Epidermal melanocyte (primary cell): ENCODE measurements around the gene FAM209A.
"Not testable (repeated sequence)": the region's sequence is repeated elsewhere in the genome, so short reads cannot be mapped to it uniquely, and the experiment has no call there.

Experiments
- DNase-seq: peaks from one replicate; pipeline ENCODE4 v3.0.0; 2011; ENCODE audit warnings: low spot score; ENCODE audit not compliant: insufficient read length

The FAM209A gene, protein sequence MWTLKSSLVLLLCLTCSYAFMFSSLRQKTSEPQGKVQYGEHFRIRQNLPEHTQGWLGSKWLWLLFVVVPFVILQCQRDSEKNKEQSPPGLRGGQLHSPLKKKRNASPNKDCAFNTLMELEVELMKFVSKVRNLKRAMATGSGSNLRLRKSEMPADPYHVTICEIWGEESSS

DNA sequence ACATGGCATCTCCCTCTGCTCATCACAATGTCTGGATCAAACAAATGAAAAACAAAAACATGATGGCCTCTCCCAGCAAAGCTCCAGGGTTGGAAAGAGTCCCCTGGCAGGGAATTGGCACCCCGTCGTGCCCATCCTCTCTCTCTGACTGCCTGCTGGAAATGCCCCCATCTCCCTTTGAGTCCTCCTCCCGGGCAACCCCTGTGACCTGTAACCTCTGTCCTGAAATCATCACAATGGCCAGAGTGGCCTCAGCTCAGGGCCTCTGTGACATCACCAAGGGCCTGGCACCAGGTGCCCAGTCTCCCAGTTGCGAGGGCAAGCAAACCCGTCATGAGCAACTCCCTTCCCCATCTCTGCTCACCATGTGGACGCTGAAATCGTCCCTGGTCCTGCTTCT lies at the start of gene FAM209A:
Gene FAM209A, plus strand, starts transcription at position 301 of the 400 bp plus-strand sequence. Its CDS starts 65 bp downstream, at position 366.
- not testable (repeated sequence) for DNase-seq

DNA sequence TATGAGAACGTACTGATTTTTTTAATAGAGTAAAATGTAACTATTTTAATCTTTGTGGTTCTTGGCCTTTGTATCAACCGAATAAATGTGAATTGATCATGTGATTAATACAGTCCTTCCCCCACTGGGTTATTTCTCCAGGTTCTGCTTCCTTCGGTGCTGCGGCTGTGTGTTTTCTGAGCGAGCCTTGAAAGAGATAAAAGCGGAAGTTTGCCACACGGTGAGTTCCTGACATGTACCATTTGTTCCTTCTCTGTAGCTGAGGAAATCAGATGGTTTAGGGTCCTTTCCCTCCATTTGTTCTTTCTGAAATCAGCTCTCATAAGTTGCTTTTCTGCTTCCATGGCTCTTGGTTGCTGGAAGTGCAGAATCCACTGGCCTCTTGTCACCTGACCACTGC lies 40.6 kb upstream of the FAM209A start:
- DNase-seq: no peak

DNA sequence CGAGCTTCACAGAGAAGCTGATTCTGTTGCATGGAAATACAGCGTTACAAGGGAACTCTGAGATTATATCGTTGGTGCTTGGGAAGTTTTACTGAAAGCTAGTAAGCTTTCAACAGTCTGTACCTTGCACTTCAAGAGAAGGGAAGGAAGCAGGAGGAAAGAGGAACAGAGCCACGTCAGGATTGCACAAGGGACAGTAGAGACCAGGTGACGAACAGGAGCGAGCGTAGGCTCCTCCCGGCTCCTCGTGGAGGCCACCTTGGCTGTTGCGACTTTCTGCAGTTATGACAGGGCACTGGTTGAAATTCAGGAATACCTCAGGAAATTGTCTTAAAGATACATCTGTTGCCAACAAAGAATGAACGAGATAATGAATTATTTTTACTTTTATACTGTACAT lies 37.3 kb upstream of the FAM209A start:
- no peak for DNase-seq

DNA sequence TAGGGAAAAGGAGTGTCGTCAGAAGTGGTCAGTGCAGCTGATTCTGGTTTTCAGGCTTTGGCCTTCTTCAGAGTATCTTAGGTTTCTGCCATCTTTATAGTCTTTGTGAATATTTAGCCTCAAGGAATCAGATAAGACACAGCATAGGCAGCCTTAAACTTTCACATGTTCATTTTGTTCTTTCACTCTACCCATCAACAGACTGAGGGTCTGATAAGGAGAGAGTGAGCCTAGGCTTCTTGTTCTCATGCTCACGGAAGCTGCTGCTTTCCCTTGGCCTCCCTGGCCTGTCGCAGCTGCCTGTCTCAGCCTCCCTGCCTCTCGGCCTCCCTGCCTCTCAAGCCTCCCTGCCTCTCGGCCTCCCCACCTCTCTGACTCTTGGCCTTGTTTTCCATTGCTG lies 36.0 kb upstream of the FAM209A start:
- no peak for DNase-seq

DNA sequence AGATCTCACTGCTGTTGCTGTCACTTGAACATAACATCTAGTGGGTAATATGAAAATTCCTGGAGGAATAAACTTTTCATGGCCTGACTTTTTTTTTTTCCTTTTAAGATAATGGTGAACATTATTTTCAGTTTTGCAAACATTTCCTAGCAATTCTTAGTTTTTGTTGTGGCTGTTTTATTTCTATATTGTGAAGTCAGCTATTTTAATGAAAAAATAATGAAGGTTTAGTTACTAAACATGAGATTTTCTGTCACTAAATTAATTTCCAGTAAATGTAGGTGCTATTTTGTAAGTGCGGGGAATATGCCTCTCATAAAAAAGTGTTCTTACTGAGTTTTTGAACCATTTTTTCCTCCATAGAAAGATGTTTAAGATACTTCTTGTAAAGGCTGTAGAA lies 23.4 kb upstream of the FAM209A start:
- no peak for DNase-seq

DNA sequence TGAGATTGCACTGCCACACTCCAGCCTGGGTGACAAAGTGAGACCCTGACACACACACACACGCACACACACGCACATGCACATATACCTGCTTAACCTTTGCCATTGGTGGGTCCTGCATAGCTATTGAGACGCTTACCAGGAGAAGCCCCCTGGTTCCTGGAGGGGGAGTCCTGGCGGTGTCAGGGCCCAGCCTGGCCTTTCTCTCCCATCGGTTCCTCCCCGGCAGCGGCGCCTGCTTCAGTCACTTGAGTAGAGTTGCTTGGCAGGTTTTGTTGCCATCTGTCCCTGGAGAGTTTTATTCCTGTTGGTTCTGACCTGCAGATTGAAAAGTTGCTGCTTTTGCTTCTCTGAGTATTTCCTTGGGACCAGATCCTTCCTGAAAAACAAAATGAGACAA lies 20.6 kb upstream of the FAM209A start:
- no peak for DNase-seq

DNA sequence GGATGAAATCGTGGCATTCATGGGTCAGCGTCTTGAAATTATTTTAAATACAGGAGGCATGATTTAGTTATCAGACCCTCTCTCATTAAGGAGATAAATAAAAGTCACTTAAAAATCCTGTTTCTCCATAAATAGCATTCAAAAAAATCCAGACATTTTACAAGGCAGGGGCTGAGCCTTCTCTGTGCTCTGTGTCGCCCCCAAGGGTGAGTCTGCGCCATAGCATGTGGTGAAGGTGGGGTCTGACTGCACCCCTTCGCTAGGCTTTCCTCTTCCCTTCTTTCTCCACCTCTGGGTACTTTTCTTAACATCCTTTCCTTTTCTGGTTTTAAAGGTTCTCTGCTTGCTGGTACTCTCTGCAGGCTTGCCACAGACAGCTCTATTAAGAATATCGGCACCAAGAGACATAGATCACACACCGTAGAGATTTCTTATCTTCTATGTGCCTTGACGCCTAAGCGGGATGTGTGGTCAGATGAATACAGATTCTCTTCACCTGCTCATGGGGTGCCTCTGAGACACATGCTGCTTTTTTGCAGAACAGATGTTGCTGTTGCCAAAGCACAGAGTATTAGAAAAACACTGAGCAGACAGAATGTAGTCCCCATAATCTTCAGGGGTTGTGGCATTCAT lies 20.1 kb upstream of the FAM209A start:
- DNase-seq: no peak

DNA sequence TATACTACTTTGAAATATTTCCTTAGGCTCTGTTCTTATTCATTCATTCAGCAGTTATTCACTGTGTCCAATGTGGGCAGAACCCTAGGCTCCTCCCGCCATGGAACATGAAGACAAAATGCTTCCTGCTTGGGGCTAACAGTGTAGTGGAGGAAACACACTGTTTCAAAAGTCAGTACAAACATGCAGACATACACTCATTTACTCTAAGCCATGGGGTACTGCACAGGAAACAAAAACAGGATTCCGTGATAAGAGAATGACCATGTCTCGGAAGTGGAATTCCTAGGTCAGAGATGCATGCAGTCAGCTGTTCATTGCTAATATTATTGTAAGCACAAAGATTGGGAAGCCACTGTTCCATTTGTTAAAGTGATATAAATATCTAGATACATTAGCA lies 18.4 kb upstream of the FAM209A start:
- DNase-seq: peak; percentile 30

DNA sequence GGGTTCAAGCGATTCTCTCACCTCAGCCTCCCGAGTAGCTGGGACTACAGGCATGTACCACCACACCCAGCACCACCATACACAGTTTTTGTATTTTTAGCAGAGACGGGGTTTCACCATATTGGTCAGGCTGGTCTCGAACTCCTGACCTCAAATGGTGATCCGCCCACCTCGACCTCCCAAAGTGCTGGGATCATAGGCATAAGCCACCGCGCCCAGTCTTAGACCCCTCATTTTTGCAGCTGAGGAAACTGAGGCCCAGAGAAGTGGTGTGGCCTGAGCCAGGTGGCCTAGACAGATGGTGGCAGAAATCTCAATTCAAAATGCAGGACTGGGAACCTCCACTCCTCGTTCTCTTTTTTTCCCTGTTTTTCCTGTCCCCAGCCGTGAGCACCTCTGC lies 12.6 kb upstream of the FAM209A start:
- no peak for DNase-seq

DNA sequence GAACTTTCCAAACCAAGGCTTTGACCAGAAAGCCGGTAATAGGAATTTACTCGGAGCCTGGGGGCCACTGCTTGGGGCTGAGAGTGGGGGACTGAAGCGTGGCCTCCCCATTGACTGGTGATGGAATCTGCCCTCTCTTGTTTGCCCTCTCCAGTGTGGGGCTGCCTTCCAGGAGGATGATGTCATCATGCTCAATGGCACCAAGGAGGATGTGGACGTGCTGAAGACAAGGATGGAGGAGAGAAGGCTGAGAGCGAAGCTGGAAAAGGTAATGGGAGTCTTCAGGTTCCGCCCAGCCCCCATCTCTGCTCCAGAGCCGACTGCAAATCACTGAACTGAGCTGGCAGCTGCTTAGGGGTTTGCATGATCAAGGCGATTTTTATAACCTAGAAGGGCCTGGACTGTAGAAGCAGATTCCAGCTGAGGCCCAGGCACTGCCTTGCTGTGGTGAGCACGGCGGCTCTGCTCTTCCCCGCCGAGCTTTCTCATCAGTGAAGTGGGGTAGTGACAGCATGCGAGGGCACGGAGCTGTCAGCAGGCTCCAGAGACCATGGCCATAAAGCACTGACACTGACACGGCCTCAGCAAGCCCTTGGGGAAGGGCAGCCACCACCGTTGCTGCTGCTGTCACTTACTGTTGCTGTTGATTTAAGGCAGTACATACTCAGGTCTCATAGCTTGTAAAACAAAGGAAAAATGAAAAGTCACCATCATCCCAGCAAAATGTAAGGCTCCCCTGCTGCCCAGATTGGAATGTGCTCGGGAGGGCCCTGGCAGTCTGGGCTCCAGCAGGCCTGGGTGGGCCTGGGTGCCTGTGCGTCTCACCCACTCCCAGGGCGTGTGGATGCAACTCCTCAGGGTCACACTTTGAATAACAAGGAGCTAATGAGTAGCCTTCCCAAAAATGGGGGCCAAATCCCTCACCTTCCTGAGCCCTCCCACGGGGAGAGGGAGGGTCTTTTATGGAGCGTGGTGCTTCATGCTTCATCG lies 11.1 kb upstream of the FAM209A start:
- DNase-seq: no peak

DNA sequence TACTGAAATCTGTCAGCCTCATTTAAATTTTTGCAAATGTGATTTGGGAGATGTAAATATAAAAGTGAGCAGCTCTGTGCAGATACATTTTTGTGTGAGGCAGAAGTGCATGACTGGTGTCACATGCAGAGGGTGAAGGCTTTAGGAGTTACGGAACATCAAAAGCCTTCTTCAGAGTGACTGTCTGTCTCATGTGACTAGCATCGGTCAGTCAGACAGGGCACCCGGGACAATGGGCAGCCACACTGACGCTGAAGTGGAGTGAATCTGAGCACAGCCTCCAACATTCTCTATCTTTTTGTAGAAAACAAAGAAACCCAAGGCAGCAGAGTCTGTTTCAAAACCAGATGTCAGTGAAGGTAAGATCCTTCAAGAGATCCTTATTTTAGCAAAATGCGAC lies 7.9 kb upstream of the FAM209A start:
- no peak for DNase-seq

DNA sequence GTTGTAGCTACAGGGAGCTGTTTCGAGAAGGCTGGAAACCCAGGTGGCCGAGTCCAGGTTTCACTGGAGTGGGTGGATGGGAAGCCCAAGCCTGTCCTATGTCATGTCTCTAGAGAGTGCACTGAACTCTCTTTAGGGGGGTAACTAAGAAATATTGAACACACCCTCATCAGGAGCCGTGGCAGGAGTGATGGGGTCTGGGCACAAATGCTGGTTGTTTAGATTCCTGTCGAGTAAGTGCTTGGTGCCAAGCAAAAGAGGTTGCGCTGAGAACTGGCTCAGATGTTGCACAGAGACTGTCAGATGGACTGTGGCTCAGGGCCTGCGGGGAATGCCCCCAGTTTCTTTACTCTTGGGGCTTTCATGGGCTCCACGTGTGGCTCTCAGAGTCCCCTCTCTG lies 7.3 kb upstream of the FAM209A start:
- no peak for DNase-seq

DNA sequence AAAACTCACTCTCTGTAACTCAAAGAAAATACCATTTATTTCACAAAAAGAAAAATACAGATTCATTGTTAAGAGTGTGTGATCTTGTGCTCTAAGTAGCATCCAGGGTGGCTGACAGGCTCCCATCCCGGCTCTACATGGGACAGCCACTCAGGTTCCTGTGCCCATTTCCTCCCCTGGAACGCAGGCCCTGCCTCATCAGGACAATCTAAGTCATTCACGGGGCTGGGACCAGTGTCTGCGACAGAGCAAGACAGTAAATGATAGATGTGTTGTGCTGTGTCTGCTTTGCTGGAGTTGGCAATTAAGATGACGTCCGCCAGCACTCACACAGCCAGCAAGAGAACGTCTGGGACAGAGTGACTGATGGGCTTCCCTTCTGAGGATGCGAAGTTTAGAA lies 6.9 kb upstream of the FAM209A start:
- DNase-seq: no peak

DNA sequence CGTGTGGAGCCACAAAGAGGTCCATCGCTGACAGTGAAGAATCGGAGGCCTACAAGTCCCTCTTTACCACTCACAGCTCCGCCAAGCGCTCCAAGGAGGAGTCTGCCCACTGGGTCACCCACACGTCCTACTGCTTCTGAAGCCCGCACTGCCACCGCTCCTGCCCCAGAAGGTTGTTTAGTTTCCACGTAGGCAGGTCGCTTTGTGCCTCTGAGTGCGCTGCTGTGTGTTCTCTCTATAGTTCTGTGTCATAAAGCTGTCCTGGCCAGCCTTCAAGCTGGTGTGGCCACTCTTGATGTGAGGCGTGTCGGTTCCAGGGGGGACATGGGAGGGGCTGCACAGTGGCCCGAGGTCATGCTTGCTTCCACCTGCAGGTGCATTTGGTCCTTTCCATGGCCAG lies 6.4 kb upstream of the FAM209A start:
- no peak for DNase-seq

DNA sequence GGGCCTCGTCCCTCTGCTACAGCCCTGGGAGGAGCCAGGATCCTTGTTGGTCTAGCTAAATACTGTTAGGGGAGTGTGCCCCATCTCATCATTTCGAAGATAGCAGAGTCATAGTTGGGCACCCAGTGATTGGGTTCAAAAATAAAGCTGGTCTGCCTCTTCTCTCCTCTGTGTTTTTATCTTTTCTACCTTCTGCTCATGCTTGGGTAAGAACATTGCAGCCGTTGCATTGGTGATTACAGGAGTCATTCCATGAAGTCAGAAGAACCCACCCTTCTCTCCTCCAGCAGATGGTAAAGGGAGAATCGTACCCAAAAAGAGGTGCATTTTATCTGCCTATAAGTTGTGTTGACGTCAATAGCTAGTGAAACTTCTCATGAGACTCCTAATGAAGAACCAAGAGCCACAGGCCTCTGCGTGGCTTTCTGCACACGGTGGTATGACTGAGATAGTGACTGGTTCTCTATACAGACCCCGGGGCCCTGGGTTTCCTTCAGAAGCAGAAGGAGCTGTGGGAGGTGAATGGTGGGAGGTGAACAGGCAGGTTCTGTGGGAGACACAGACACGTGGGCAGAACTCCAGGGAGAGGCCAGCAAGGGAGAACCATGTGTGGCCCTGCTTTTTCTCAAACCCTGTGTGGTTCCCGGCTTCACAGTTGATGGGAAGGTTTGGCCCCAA lies 5.7 kb upstream of the FAM209A start:
- DNase-seq: no peak

DNA sequence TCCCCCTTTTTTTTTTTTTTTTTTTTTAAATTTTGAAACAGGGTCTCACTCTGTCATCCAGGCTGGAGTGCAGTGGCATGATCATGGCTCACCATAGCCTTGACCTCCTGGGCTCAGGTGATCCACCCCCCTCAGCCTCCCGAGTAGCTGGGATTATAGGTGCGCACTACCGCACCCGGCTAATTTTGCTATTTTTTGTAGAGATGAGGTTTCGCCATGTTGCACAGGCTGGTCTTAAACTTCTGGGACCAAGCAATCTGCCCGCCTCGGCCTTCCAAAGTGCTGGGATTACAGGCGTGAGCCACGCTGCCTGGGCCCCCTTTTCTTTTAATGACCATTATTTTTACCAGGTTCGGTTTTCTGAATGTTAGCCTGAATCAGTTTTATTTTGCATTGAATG lies 5.0 kb upstream of the FAM209A start:
- no peak for DNase-seq

DNA sequence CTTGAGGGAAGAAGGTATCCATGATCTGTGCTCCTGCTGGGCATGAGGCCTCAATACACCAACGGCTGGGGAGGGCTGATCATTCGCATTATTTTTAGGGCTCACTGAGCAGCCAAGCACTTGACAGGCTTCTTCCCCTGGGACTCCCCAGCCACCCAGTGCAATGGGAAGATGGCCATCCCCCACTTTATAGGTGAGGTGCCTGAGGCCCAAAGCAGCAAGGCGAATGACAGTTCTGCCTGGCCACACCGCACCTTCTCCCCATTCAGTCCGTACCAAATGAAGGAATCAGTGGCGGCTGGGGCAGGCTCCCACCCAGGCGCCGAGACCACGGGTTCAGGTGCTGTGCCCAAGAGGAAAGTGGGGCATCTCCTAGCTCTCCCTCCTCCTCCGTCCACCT lies 4.4 kb upstream of the FAM209A start:
- no peak for DNase-seq

DNA sequence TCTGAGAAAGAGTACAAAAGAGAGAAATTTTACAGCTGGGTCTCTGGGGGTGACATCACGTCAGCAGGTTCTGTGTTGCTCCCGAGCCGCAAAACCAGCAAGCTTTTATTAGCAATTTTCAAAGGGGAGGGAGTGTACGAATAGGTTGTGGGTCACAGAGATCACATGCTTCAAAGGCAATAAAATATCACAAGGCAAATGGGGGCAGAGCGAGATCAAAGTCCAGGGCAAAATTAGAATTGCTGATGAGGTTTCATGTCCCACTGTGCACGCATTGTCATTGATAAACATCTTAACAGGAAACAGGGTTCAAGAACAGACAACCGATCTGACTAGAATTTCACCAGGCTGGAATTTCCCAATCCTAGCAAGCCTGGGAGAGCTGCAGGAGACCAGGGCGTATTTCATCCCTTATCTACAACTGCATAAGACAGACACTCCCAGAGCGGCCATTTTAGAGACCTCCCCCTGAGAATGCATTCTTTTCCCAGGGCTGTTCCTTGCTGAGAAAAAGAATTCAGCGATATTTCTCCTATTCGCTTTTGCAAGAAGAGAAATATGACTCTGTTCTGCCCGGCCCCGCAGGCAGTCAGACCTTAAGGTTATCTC lies 3.7 kb upstream of the FAM209A start:
- not testable (repeated sequence) for DNase-seq

DNA sequence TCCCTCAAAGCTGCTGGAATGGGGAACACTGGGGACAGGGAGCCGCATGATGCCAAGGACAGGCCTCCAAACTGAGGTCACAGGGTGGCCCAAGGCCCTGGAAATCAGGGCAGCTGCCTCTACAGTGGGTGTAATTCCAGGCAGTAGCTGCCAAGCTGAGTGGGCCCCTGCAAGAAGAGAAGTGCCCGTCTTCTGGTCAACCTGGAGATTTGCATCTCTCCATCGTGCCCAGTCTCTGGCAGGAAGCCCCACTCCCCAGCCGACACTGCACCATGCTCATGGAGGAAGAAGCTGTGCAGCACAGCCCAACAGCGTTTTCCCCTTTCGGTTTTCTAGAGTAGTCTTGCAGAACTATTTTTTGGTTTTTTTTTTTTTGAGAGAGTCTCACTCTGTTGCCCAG lies 2.2 kb upstream of the FAM209A start:
- no peak for DNase-seq

DNA sequence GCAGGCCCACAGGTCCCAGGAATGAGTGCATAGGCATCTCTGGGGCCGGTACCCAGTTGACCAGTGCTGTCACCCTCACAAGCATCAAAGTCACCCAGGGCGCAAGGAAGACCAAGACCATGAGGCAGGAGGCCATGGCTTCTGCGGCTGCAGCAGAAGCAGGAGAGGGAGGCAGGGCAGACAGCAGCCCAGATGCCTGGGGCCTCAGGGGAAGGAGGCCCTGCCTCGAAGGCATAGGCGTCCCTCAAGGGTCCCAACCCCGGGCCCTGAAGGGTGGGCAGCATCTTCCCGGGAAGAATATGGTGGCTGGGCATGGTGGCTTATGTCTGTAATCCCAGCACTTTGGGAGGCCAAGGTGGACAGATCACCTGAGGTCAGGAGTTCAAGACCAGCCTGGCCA lies 3.0 kb downstream of the FAM209A start:
- no peak for DNase-seq

DNA sequence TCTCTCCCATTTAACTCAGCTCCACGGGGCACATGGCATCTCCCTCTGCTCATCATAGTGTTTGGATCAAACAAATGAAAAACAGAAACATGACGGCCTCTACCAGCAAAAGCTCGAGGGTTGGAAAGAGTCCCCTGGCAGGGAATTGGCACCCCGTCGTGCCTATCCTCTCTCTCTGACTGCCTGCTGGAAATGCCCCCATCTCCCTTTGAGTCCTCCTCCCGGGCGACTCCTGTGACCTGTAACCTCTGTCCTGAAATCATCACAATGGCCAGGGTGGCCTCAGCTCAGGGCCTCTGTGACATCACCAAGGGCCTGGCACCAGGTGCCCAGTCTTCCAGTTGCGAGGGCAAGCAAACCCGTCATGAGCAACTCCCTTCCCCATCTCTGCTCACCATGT lies 8.4 kb downstream of the FAM209A start, which contains the start of gene FAM209B:
Gene FAM209B, plus strand, starts transcription at position 301 of the 400 bp plus-strand sequence. Its CDS starts 96 bp downstream, at position 397.
- not testable (repeated sequence) for DNase-seq
